ENCODE measurements around the gene APBA2. TPM values are rescaled to one million over a fixed set of nuclear protein-coding genes. Genes with fewer than 3 reads are reported as not detected.

APBA2 gene
- total RNA-seq, 6 experiments from 2014 or later = 5.3 to 6.5 (median 6.1) TPM

DNA sequence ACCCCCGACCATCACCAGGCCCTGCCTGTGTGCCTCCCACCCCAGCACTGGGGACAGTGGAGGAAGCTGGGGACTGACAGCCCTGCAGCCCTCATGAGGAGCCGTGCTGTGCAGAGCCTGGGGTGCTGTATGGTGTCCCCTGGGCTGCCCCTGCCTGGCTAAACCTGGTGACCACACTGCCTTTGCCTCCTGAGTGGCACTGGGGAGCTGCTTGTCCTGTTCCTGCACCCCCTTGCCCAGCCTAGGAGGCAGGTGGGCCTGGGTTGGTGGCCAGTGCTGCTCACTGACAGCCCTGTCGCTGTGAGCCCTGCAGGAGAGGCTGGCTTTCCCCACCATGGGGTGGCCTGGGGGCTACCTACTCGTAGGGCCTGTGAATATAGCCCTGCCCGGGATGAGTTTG, 224.4 kb downstream of the APBA2 start:
- Mint-ChIP-seq H3K27ac (no peak overlapping the region), H3K9me3 (peaks cover 6% of the 10 kb centered on the region; the same call in 1 of the 2 replicates), H3K4me1 (ENCODE audit: low read depth) (no peaks in the 10 kb centered on the region), H3K27me3 (ENCODE audit: insufficient read depth) (peaks cover 2% of the 10 kb centered on the region), H3K4me3 (no peak overlapping the region), H3K36me3 (ENCODE audit: low read depth) (no peaks in the 10 kb centered on the region)
- no peak for DNase-seq
- TF ChIP-seq, protein P1, sequence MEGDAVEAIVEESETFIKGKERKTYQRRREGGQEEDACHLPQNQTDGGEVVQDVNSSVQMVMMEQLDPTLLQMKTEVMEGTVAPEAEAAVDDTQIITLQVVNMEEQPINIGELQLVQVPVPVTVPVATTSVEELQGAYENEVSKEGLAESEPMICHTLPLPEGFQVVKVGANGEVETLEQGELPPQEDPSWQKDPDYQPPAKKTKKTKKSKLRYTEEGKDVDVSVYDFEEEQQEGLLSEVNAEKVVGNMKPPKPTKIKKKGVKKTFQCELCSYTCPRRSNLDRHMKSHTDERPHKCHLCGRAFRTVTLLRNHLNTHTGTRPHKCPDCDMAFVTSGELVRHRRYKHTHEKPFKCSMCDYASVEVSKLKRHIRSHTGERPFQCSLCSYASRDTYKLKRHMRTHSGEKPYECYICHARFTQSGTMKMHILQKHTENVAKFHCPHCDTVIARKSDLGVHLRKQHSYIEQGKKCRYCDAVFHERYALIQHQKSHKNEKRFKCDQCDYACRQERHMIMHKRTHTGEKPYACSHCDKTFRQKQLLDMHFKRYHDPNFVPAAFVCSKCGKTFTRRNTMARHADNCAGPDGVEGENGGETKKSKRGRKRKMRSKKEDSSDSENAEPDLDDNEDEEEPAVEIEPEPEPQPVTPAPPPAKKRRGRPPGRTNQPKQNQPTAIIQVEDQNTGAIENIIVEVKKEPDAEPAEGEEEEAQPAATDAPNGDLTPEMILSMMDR (IDR thresholded peaks at IDR 0.05) = no peak

DNA sequence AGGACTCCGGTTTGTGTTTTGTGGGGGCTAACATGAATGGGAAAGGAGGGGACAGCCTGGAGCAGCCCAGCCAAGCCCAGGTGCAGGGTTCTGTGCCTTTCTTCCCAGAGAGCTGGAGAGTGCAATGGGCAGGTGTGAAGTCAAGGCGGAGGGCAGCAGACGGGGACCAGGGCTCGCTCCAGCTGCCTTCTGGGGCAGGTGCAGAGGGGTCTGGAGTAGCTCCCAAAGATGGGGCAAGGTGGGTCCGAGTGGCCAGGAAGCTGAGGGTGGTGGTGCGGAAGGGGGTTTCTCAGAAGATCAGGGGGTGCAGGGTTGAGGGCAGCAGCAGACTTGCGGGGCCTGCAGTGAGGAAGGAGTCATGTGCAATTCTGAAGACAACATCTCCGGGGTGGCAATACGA, 225.0 kb downstream of the APBA2 start:
- no peak for DNase-seq
- peaks cover 3% of the 10 kb centered on the region; the same call in 1 of the 2 replicates for H3K9me3 Mint-ChIP-seq
- no peak overlapping the region for H3K27ac Mint-ChIP-seq
- no peaks in the 10 kb centered on the region for H3K36me3 Mint-ChIP-seq (ENCODE audit: low read depth)
- H3K4me1 Mint-ChIP-seq (ENCODE audit: low read depth) = no peaks in the 10 kb centered on the region
- no peak overlapping the region for H3K4me3 Mint-ChIP-seq
- TF ChIP-seq, protein P1 (IDR thresholded peaks at IDR 0.05) = no peak
- H3K27me3 Mint-ChIP-seq (ENCODE audit: insufficient read depth) = peaks cover 2% of the 10 kb centered on the region

DNA sequence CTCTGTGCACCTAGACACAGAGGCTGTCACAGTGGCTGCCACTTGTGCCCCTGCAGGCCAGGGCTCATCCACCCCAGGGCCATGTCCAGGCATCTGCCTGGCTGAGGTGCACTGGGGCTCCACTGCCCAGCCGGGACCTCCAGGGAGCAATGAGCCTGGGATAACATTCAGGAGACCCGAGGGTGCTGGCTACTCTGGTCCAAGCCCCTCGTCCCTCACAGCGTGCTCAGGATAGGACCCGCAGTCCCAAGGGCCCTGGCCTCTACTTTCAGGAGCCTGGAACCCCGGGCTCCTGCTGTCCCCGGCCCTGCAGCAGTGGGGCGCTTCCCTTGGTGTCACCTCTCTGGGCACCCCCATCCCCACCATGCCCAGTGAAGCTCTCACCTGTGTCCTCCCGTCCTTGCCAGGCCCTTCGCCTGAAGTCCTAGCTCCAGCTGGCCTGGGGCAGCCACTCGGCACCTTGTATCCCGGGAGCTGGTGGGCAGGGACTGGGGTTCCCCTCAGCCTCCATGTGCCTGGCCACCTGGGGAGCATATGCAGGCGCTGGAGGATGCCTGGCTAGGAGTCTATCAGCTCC, 226.0 kb downstream of the APBA2 start:
- Mint-ChIP-seq H3K4me1 (ENCODE audit: low read depth) (no peaks in the 10 kb centered on the region), H3K27ac (no peak overlapping the region), H3K27me3 (ENCODE audit: insufficient read depth) (peaks cover 2% of the 10 kb centered on the region), H3K36me3 (ENCODE audit: low read depth) (no peaks in the 10 kb centered on the region), H3K4me3 (no peak overlapping the region), H3K9me3 (no peaks in the 10 kb centered on the region; the same call in 1 of the 2 replicates)
- TF ChIP-seq, protein P1 (IDR thresholded peaks at IDR 0.05) = no peak
- DNase-seq = no peak

DNA sequence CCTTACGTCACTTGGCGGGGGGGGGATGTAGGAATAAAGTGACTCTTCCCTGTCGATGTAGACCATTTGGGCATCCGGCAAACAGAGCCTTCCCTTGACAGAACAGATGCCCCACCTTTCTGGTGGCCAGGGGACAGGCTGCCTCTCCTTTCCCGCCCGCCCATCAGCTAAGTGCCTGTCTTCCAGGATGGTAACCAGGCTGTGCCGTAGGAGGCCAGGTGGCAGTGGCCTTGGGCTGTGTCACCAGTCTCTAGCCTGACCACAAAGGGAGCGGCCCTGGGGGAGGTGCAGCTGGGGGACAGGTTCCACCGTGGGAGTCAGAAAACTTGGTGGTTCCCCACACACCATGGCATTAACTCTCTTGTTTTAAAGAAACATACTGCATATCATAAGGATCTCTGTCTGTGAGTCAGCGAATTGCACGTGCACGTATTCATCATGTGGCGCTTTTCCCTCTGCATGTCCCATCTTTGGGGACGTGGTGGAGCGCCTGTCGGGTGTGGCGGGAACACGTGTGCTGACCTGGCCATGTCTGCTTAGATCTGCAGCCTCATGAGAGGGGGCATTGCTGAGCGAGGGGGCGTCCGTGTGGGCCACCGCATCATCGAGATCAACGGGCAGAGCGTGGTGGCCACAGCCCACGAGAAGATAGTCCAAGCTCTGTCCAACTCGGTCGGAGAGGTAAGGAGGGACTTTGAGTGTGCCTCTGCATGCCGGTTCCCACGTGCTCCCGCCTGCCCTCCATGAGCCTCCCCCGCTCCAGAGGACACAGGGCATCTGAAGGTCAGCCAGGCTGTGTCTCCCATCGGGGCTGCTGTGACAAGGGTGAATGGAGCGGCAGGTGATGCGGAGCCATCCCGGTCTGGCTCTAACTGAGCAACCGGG, 227.8 kb downstream of the APBA2 start:
- Mint-ChIP-seq H3K4me3 (no peak overlapping the region), H3K27ac (no peak overlapping the region), H3K4me1 (ENCODE audit: low read depth) (no peaks in the 10 kb centered on the region), H3K36me3 (ENCODE audit: low read depth) (no peaks in the 10 kb centered on the region), H3K27me3 (ENCODE audit: insufficient read depth) (peaks cover 5% of the 10 kb centered on the region), H3K9me3 (no peaks in the 10 kb centered on the region; the same call in 1 of the 2 replicates)
- TF ChIP-seq, protein P1 (IDR thresholded peaks at IDR 0.05) = no peak
- no peak for DNase-seq

DNA sequence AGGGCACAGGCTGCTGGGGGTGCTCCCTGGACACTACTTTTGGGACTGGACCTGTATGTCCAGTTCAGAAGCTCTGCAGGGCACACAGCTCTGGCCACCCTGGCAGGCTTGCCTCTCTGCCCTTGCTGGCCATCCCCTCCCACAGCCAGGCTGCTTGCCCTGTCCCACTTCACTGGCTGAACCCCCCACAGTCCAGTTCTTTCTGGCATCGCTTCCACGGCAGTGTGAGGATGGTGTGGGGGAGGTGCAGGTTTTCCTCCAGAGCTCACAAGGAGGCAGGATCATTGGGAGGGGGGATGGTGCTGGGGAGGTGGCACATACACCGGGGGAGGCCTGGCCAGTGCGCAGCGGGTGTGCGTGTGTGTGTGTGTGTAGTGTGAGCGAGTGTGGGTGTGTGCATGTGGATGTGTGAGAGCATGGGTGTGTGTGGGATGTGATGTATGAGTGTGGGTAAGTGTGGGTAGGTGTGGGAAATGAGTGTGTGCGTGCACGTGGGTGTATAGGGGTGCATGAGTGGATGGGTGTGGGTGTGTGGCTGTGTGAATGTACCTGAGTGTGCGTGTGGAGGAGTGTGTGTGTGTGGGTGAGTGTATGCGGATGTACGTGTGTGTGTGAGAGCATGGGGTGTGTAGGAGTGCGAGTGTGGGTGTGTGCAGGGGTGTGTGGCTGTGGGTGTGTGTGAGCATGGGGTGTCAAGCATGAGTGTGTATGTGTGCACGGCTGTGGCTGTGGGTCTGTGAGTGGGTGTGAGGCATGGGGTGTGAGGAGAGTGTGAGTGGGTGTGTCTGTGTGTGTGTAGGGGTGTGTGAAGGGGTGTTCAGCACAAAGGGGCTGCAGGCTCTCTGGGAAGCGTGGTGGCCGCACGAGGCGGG, 228.7 kb downstream of the APBA2 start:
- Mint-ChIP-seq H3K27me3 (ENCODE audit: insufficient read depth) (peaks cover 5% of the 10 kb centered on the region), H3K36me3 (ENCODE audit: low read depth) (no peaks in the 10 kb centered on the region), H3K4me1 (ENCODE audit: low read depth) (no peaks in the 10 kb centered on the region), H3K27ac (no peak overlapping the region), H3K4me3 (no peak overlapping the region; the same call in 1 of the 2 replicates), H3K9me3 (no peaks in the 10 kb centered on the region; the same call in 1 of the 2 replicates)
- TF ChIP-seq, protein P1 (IDR thresholded peaks at IDR 0.05) = no peak
- DNase-seq = no peak
